Memory B cell (primary cell): ENCODE measurements around the gene NUDT2.
"Not testable (repeated sequence)": the region's sequence is repeated elsewhere in the genome, so short reads cannot be mapped to it uniquely, and the experiment has no call there.

Experiments
- ATAC-seq: fragments of 150-1000 bp; cut with Tn5 transposase; 2 replicates; pipeline ENCODE4 v1.10.0; 2021; ENCODE audit warnings: low read depth, mild to moderate bottlenecking, moderate library complexity
- DNase-seq, 2 donors: peaks; one replicate each; pipeline ENCODE4 v3.0.0; 2022; ENCODE audit warnings: low spot score in 2 of 2
- H3K27ac Mint-ChIP-seq: one replicate; pipeline ENCODE4 v1.8.0; 2022; ENCODE audit warnings: mild to moderate bottlenecking, moderate library complexity, mixed read lengths
- H3K27me3 Mint-ChIP-seq: one replicate; pipeline ENCODE4 v1.8.0; 2022; ENCODE audit warnings: mixed read lengths
- H3K36me3 Mint-ChIP-seq: one replicate; pipeline ENCODE4 v1.8.0; 2022; ENCODE audit warnings: mild to moderate bottlenecking, mixed read lengths
- H3K4me1 Mint-ChIP-seq: one replicate; pipeline ENCODE4 v1.8.0; 2022; ENCODE audit warnings: mixed read lengths
- H3K4me3 Mint-ChIP-seq: one replicate; pipeline ENCODE4 v1.8.0; 2022; ENCODE audit warnings: mild to moderate bottlenecking, moderate library complexity, mixed read lengths
- H3K9me3 Mint-ChIP-seq: one replicate; pipeline ENCODE4 v1.8.0; 2022; ENCODE audit warnings: mixed read lengths

NUDT2 gene

DNA sequence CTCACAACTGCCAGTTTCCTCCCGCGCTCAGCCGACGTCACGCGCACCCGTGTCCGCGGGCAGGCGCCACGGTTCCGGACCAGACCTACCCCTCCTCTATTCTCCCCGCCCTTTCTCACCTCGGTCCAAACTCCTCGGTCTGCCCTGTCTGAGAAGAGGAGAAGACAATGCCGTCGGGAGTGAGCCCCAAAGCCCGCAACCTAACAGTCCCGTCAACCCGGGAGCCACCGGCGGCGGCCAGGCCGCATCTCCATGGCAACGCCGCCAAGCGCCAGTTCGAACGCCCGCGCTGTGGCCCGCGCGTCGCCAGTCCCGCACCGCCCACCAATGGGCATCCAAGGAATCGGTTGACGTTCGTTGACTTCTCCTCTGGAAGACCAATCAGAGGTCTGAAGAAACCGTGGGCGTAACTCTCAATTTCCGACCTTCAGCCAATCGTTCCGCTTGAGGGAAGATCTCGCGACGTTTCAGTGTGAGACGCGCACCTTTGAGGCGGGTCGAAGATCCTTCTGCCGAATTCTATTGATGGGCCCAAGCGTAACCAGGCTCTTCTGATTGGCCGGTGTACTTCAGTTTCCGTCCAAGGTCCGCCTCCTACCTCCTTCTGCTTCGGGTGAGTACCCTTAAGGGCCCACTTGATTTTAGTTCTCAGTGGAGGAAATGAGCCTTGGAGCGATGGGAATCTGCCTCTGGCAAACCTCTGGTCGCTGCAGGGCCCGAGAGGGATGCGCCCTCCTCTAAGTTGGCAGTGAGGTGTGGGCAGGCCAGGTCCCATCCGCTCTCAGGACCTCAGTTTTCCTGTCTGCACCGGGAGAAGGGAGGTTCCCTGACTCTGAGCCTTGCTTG, at the start of gene NUDT2, which contains the start of gene KIF24:
Gene NUDT2, plus strand, starts transcription at position 583 of the 846 bp plus-strand sequence. CDS start 9,471 bp downstream, outside the sequence.
Gene KIF24, minus strand, starts transcription at position 282 of the 846 bp plus-strand sequence. CDS start 17,922 bp downstream, outside the sequence.
- Mint-ChIP-seq H3K27ac (peak within 1 kb of the TSS; percentile 97), H3K27me3 (no peaks in the 10 kb centered on the region), H3K9me3 (no peaks in the 10 kb centered on the region), H3K4me3 (peak within 1 kb of the TSS; percentile 94), H3K4me1 (peaks cover 19% of the 10 kb centered on the region), H3K36me3 (no peaks in the 10 kb centered on the region)
- ATAC-seq (peak; percentile 87), DNase-seq (peak; percentile 86 to 95)

DNA sequence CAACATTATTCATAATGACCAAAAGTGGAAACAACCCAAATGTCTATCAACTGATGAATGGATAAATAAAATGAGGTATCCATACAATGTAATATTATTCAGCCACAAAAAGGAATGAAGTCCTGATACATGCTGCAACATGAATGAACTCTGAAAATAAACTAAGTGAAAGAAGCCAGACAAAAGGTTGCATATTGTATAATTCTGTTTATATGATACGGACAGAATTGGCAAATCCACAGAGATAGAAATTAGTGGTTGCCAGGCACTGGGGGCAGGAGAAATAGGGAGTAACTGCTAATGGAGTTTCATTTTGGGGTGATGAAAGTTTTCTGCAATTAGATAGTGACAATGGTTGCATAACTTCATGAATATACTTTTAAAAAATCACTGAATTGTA, 47.3 kb upstream of the NUDT2 start:
- no peak for ATAC-seq
- H3K36me3 Mint-ChIP-seq = no peaks in the 10 kb centered on the region
- H3K4me3 Mint-ChIP-seq = no peak overlapping the region
- no peak overlapping the region for H3K27ac Mint-ChIP-seq
- no peaks in the 10 kb centered on the region for H3K4me1 Mint-ChIP-seq
- no peaks in the 10 kb centered on the region for H3K27me3 Mint-ChIP-seq
- no peaks in the 10 kb centered on the region for H3K9me3 Mint-ChIP-seq
- DNase-seq = no peak

DNA sequence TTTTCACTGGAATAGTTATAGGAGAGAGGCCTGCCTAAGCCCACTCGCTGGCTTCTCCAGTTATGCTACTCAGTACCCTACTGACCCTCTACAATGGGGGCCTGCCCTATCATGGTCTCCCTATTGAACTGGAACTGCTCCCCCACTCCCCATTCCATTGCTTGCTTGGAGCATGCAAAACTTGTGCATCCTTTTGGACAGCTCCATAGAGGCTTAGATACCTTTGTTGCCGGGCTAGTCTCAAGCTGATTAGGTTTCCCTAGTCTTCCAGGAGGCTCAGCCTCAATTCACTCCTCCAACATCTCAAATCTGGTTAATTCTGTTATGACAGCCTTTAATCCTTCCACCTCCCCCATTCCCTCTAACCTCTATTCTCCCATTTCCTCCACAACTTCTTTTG, 40.2 kb upstream of the NUDT2 start:
- ATAC-seq = no peak
- no peak for DNase-seq
- Mint-ChIP-seq H3K27me3 (no peaks in the 10 kb centered on the region), H3K27ac (no peak overlapping the region), H3K36me3 (no peaks in the 10 kb centered on the region), H3K9me3 (no peaks in the 10 kb centered on the region), H3K4me1 (no peaks in the 10 kb centered on the region), H3K4me3 (no peak overlapping the region)

DNA sequence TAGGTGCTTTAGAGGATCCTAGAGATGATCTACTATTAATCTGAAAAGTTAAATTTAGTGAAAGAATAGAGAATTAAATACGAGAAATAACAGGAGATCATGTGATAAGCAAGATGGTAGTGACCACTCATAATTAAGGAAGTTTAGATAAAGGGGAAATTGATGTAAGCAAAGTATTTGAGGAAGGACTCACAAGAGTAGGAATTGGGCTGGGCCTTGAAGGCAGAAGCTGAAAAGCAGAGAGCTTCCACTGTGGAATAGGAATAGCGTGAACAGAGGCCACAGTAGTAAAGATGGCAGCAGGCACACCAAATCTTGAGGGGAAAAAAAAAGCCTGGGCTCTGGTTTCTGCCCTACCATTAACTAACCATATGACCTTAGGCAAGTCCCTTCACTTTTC, 38.3 kb upstream of the NUDT2 start:
- Mint-ChIP-seq H3K4me1 (no peaks in the 10 kb centered on the region), H3K27ac (no peak overlapping the region), H3K4me3 (no peak overlapping the region), H3K27me3 (no peaks in the 10 kb centered on the region), H3K9me3 (no peaks in the 10 kb centered on the region), H3K36me3 (no peaks in the 10 kb centered on the region)
- DNase-seq = no peak
- no peak for ATAC-seq

DNA sequence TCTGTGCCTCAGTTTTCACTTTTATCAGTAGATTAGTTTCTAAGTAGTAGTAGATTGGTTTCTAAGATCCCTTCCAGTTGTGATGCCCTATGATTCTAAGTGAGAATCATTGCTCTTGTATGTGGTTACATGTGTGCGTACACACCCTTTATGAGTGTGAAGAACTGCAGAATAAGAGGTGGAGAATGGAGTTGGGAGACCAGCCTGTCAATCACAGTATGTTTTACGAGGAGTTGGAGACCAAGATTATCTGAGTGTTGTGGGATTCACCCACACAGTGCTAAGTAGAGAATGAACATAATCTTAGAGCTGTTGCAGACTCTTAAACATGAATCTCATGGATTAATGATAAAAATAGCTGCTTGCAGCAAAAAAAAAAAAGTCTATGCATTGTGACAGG, 37.9 kb upstream of the NUDT2 start:
- Mint-ChIP-seq H3K36me3 (no peaks in the 10 kb centered on the region), H3K4me1 (no peaks in the 10 kb centered on the region), H3K27ac (no peak overlapping the region), H3K4me3 (no peak overlapping the region), H3K27me3 (no peaks in the 10 kb centered on the region), H3K9me3 (no peaks in the 10 kb centered on the region)
- ATAC-seq (no peak), DNase-seq (no peak)

DNA sequence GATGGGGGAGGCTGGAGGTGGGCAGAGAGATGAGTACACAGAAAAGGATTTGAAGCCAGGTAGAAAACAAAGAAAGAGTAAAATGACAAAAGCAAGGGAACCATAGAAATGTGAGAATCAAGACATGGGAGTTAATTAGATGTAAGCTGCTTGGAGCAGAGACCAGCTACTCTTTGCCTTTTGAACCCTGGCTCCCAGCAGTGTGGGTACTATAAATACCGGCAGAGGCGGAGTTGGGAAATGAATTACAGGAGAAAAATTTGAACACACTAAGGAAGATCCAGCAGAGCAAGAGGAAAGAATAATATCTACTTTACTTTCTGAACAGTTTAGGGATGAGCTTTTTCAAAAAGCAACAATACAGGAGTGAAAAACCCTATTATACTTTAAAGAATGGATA, 36.8 kb upstream of the NUDT2 start:
- no peaks in the 10 kb centered on the region for H3K9me3 Mint-ChIP-seq
- ATAC-seq = no peak
- no peak overlapping the region for H3K27ac Mint-ChIP-seq
- no peaks in the 10 kb centered on the region for H3K4me1 Mint-ChIP-seq
- no peaks in the 10 kb centered on the region for H3K27me3 Mint-ChIP-seq
- no peak overlapping the region for H3K4me3 Mint-ChIP-seq
- no peak for DNase-seq
- H3K36me3 Mint-ChIP-seq = no peaks in the 10 kb centered on the region

DNA sequence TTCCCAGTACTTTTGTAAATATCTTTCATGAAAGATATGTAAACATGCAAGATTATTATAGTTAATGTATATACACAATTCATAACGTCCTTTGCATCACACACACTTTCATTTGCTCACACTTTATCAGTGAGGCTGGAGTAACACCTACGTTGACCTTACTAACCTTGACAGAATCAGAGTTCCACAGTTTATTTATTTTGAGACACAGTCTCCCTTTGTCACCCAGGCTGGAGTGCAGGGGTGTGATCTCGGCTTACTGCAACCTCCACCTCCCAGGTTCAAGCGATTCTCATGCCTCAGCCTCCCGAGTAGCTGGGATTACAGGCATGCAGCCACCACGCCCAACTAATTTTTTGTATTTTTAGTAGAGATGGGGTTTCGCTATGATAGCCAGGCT, 28.3 kb upstream of the NUDT2 start:
- H3K4me3 Mint-ChIP-seq, H3K27me3 Mint-ChIP-seq, H3K36me3 Mint-ChIP-seq, H3K27ac Mint-ChIP-seq, ATAC-seq, DNase-seq, H3K4me1 Mint-ChIP-seq, H3K9me3 Mint-ChIP-seq: not testable (repeated sequence)

DNA sequence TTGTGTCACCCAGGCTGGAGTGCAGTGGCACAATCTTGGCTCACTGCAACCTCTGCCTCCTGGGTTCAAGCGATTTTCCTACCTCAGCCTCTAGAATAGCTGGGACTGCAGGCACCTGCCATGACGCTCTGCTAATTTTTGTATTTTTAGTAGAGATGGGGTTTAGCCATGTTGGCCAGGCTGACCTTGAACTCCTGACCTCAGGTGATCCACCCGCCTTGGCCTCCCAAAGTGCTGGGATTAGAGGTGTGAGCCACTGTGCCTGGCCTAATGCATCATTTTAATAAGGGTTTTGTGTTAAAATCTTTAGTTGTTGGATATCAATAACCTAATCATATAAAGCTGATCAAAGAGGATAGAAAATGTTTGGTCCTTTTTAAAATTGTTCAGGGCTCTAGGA, 21.1 kb upstream of the NUDT2 start:
- H3K27me3 Mint-ChIP-seq, ATAC-seq, H3K4me1 Mint-ChIP-seq, H3K27ac Mint-ChIP-seq, H3K36me3 Mint-ChIP-seq, H3K4me3 Mint-ChIP-seq, H3K9me3 Mint-ChIP-seq, DNase-seq: not testable (repeated sequence)

DNA sequence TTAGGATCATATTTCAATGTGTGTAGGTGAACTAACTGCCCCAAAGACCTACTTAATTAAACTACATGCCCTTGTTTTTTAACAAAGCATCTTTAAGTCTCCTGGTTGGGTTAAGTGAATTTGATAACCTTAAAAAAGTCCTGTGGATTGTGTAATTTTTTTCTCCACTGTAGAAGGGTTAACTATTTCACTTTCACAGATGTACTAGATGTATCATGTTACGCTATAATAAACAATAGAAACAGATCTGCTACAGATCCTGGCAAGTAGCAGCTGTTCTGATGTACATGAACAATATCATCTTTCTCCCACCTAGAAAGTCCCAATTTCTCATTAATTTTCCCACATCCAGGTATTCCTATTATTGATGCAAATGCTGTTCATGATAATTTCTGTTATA, 19.2 kb upstream of the NUDT2 start:
- no peaks in the 10 kb centered on the region for H3K27me3 Mint-ChIP-seq
- ATAC-seq (no peak), DNase-seq (no peak)
- H3K4me3 Mint-ChIP-seq = no peak overlapping the region
- no peaks in the 10 kb centered on the region for H3K9me3 Mint-ChIP-seq
- H3K36me3 Mint-ChIP-seq = no peaks in the 10 kb centered on the region
- H3K27ac Mint-ChIP-seq = no peak overlapping the region
- H3K4me1 Mint-ChIP-seq = no peaks in the 10 kb centered on the region

DNA sequence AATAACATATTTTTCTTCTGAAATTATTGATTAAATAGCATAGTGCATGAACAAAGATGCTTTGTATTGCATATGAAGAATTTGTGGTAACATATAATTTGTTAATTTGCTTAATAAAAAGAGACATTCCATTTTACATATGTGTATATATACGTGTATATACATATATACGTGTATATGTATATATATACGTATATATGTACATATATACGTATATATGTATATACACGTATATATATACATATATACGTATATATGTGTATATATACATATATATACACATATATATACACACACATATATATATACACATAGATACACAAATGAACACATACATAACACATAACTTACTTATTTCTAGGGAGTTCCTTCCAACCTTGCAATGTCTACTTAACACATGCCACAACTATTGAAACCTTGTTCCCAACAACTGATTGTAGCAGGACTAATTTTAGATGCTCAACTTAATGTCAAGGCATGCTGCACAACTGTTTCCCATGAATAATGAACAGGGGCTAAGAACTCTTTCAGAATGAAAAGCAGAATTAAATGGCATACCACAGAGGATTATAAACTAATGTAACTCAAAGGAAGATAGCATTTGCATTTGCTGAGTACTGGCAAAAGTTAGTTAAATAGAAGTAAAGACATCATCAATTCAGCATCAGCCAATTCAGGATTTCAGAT, 17.7 kb upstream of the NUDT2 start:
- H3K27ac Mint-ChIP-seq = no peak overlapping the region
- DNase-seq (no peak), ATAC-seq (no peak)
- no peak overlapping the region for H3K4me3 Mint-ChIP-seq
- H3K36me3 Mint-ChIP-seq = no peaks in the 10 kb centered on the region
- H3K4me1 Mint-ChIP-seq = no peaks in the 10 kb centered on the region
- H3K27me3 Mint-ChIP-seq = no peaks in the 10 kb centered on the region
- H3K9me3 Mint-ChIP-seq = no peaks in the 10 kb centered on the region

DNA sequence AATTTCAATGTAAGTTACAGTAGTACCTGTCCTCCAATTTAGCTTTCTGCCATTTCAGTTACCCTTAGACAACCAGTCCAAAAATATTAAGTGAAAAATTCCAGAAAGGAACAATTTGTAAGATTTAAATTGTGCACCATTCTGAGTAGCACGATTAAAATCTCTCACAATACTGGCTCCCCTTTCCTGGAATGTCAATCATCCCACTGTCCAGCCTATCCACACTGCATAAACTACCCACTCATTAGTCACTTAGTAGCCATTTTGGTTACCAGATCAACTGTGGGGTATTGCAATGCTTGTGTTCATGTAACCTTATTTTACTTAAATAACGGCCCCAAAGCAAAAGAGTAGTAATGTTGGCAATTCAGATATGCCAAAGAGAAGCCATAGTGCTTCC, 11.9 kb upstream of the NUDT2 start:
- Mint-ChIP-seq H3K4me1 (no peaks in the 10 kb centered on the region), H3K27ac (no peak overlapping the region), H3K36me3 (no peaks in the 10 kb centered on the region), H3K4me3 (no peak overlapping the region), H3K27me3 (no peaks in the 10 kb centered on the region), H3K9me3 (no peaks in the 10 kb centered on the region)
- DNase-seq (no peak), ATAC-seq (no peak)

DNA sequence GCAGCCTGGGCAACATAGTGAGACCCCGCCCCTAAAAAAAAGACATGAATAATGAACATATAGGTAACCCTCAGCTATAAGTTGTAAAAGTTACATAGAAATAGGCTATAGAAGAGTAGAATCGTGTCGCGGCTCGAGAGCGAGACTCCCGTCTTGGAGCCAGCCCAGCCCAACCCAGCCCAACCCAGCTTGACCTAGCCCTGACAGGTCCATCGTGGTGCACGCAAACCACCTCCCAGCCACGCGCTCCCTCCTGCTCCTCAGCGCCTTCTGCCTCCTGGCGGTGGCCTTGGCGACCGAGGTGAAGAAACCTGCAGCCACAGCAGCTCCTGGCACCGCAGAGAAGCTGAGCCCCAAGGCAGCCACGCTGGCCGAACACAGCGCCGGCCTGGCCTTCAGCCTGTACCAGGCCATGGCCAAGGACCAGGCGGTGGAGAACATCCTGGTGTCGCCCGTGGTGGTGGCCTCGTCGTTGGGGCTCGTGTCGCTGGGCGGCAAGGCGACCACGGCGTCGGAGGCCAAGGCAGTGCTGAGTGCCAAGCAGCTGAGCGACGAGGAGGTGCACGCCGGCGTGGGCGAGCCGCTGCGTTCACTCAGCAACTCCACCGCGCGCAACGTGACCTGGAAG, 11.1 kb upstream of the NUDT2 start:
- Mint-ChIP-seq H3K27me3 (no peaks in the 10 kb centered on the region), H3K27ac (no peak overlapping the region), H3K36me3 (no peaks in the 10 kb centered on the region), H3K9me3 (no peaks in the 10 kb centered on the region), H3K4me1 (no peaks in the 10 kb centered on the region), H3K4me3 (no peak overlapping the region)
- ATAC-seq (no peak), DNase-seq (no peak)

DNA sequence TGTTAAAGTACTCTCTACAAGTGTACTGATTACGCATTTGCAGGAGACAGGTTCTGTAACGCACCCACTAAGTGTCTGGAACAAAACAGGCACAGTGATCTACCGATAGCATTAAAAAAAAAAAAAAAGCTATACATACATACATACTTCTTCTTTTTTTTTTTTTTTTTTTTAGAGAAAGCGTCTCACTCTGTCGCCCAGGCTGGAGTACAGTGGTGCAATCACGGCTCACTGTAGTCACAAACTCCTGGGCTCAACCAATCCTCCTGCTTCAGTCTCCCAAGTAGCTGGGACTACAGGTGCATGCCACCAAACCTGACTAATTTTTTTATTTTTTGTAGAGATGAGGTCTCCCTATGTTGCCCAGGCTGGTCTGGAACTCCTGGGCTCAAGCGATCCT, 7.9 kb upstream of the NUDT2 start:
- DNase-seq (no peak), ATAC-seq (peak; percentile 19)
- Mint-ChIP-seq H3K4me3 (no peak overlapping the region), H3K4me1 (no peaks in the 10 kb centered on the region), H3K27me3 (no peaks in the 10 kb centered on the region), H3K9me3 (no peaks in the 10 kb centered on the region), H3K27ac (no peak overlapping the region), H3K36me3 (no peaks in the 10 kb centered on the region)

DNA sequence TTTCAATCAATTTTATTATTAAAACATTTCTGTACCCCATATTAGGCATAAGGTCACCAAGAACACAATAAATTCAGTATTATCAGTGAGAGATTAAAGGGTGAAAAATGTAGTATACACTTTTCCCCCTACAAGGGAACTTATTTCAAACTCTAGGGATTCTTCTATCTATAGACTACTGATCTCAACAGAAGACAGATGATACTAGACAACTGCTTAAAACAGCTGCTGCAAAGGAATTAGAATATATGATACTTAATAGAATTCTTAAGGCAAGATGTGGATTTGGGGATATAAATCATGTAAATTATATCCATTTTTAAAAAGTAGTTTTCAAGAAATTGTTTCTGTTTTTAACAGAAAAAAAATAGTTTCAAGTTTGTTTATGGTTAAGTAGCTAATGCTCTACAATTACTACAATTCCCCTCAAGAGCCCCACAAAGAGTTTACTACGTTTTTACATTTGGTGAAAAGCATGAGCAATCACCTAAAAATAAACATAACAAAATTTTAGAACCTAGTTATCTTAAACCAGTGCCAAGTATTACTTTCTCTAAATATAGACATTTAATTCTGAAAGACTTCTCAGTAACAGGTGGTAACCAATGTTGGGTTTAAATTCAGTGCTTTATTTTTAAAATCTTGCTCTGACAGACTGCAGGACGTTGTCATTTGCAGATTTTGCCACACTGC, 6.3 kb upstream of the NUDT2 start:
- ATAC-seq (no peak), DNase-seq (no peak)
- no peaks in the 10 kb centered on the region for H3K9me3 Mint-ChIP-seq
- H3K4me1 Mint-ChIP-seq = no peaks in the 10 kb centered on the region
- no peaks in the 10 kb centered on the region for H3K36me3 Mint-ChIP-seq
- H3K4me3 Mint-ChIP-seq = no peak overlapping the region
- H3K27ac Mint-ChIP-seq = no peak overlapping the region
- H3K27me3 Mint-ChIP-seq = no peaks in the 10 kb centered on the region
